SK-N-SH (cell line): Measurements from ENCODE around the gene STAG2.

Source experiments
- EP300 ChIP-seq, 2 experiments: IDR thresholded peaks; 2 replicates each; pipeline versions ENCODE4 v1.4.0 to v1.6.1; 2012; ENCODE audit warnings: borderline replicate concordance in 1 of 2, low read depth in 1 of 2, low read length in 1 of 2
- GABPA ChIP-seq: IDR thresholded peaks from 2 replicates; pipeline ENCODE4 v1.4.0; 2012; ENCODE audit warnings: low read depth, mild to moderate bottlenecking
- NFIC ChIP-seq: IDR thresholded peaks from 2 replicates; pipeline ENCODE4 v1.4.0; 2012; ENCODE audit warnings: borderline replicate concordance
- RXRA ChIP-seq: IDR thresholded peaks from 2 replicates; pipeline ENCODE4 v1.4.0; 2012; ENCODE audit warnings: low read depth, mild to moderate bottlenecking, borderline replicate concordance
- TEAD4 ChIP-seq: IDR thresholded peaks from 2 replicates; pipeline ENCODE4 v1.4.0; 2012; ENCODE audit warnings: mild to moderate bottlenecking, borderline replicate concordance; ENCODE audit not compliant: insufficient read depth
- TF ChIP-seq, protein P1 (sequence below): IDR thresholded peaks from 2 replicates; pipeline ENCODE4 v1.4.0; 2012; ENCODE audit warnings: low read depth
- TF ChIP-seq, protein P2 (sequence below): fragments of 200-600 bp; sonication (generic); IDR thresholded peaks from 2 replicates; pipeline ENCODE4 v1.6.1; 2017; ENCODE audit warnings: antibody characterized with exemption, mild to moderate bottlenecking, moderate library complexity
- TF ChIP-seq, protein P3 (sequence below): IDR thresholded peaks from 2 replicates; pipeline ENCODE4 v1.6.1; 2012; ENCODE audit warnings: mild to moderate bottlenecking, low read depth, low read length, moderate library complexity

DNA sequence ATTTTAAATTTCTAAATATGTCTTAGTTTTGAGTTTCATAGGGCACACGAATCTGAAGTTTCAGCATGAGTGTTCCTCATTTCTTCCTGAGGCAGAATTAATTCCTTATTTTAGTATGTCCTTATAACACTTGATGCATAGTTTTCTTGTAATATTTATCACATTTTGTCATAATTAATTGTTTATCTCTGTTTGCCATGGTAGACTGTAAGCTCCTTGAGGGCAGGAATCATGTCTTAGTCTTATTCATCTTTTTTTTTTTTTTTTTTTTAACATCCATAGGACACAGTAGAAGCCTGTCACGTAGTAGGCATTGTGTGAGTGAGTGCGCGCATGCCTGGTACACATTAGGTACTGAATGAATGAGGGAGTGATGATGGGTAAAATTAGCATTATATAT is 131.7 kb downstream of the STAG2 start:
- TF ChIP-seq, protein P1, sequence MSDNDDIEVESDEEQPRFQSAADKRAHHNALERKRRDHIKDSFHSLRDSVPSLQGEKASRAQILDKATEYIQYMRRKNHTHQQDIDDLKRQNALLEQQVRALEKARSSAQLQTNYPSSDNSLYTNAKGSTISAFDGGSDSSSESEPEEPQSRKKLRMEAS = no peak
- TF ChIP-seq, protein P2, sequence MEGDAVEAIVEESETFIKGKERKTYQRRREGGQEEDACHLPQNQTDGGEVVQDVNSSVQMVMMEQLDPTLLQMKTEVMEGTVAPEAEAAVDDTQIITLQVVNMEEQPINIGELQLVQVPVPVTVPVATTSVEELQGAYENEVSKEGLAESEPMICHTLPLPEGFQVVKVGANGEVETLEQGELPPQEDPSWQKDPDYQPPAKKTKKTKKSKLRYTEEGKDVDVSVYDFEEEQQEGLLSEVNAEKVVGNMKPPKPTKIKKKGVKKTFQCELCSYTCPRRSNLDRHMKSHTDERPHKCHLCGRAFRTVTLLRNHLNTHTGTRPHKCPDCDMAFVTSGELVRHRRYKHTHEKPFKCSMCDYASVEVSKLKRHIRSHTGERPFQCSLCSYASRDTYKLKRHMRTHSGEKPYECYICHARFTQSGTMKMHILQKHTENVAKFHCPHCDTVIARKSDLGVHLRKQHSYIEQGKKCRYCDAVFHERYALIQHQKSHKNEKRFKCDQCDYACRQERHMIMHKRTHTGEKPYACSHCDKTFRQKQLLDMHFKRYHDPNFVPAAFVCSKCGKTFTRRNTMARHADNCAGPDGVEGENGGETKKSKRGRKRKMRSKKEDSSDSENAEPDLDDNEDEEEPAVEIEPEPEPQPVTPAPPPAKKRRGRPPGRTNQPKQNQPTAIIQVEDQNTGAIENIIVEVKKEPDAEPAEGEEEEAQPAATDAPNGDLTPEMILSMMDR = no peak
- no peak for TF ChIP-seq EP300 (IDR thresholded peaks at IDR 0.05; ENCODE audit: borderline replicate concordance in 1 of 2, low read depth in 1 of 2, low read length in 1 of 2)
- no peak for TF ChIP-seq NFIC
- TF ChIP-seq TEAD4 = no peak
- TF ChIP-seq RXRA = no peak
- TF ChIP-seq, protein P3, sequence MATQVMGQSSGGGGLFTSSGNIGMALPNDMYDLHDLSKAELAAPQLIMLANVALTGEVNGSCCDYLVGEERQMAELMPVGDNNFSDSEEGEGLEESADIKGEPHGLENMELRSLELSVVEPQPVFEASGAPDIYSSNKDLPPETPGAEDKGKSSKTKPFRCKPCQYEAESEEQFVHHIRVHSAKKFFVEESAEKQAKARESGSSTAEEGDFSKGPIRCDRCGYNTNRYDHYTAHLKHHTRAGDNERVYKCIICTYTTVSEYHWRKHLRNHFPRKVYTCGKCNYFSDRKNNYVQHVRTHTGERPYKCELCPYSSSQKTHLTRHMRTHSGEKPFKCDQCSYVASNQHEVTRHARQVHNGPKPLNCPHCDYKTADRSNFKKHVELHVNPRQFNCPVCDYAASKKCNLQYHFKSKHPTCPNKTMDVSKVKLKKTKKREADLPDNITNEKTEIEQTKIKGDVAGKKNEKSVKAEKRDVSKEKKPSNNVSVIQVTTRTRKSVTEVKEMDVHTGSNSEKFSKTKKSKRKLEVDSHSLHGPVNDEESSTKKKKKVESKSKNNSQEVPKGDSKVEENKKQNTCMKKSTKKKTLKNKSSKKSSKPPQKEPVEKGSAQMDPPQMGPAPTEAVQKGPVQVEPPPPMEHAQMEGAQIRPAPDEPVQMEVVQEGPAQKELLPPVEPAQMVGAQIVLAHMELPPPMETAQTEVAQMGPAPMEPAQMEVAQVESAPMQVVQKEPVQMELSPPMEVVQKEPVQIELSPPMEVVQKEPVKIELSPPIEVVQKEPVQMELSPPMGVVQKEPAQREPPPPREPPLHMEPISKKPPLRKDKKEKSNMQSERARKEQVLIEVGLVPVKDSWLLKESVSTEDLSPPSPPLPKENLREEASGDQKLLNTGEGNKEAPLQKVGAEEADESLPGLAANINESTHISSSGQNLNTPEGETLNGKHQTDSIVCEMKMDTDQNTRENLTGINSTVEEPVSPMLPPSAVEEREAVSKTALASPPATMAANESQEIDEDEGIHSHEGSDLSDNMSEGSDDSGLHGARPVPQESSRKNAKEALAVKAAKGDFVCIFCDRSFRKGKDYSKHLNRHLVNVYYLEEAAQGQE = no peak
- no peak for TF ChIP-seq GABPA
